GM21381 (cell line): ENCODE results near the gene ARMC2.
"Not testable (repeated sequence)": the region's sequence is repeated elsewhere in the genome, so short reads cannot be mapped to it uniquely, and the experiment has no call there.

ENCODE experiments used
- ATAC-seq: cut with Tn5 transposase; IDR thresholded peaks from one replicate; pipeline ENCODE4 v1.9.1; 2021; ENCODE audit warnings: mild to moderate bottlenecking, moderate library complexity; ENCODE audit not compliant: unreplicated experiment

Gene ARMC2

GRCh38 chr6:108904741-108905140 lies 56.5 kb downstream of the ARMC2 start:
- ATAC-seq, result peak; percentile 99

DNA sequence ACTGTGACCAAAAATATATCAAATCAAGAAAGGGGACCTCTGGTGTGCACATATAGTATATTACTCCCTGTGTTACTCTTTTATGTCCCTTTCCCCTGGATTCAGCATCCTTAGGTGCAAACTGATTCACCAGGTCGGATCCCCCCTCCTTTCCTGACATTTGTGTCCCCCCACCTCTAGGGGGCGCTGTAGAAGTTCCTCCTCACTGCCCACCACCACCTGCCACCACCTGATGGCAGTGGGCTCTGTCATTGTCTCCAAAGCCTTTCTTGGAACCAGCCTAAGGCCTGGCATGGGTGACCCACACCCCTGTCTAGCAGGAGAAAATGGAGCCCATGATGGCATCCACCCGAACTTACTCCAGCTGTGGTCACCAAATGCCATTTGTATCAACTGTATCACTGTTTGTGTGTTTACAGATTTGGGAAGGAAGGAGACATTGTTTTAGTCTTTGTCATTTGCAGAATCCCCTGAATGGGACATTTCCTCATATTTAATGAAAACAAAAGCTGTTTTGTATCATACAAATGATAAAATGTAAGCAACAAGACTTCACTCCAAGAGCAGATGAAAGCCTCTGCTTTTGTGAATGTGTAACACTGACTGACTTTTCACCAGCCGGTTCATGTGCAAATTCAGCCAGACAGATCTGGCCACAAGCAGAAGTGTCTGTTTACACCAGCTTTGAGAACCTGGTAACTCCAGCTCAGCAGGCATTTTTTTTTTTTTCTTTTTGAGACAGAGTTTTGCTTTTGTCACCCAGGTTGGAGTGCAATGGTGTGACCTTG lies 66.2 kb downstream of the ARMC2 start:
- no peak for ATAC-seq

GRCh38 chr6:108915258-108915657 lies 67.0 kb downstream of the ARMC2 start:
- ATAC-seq, result no peak

- ATAC-seq, result no peak
These were observed 67.9 kb downstream of the ARMC2 start for GRCh38 chr6:108916026-108916686.

DNA sequence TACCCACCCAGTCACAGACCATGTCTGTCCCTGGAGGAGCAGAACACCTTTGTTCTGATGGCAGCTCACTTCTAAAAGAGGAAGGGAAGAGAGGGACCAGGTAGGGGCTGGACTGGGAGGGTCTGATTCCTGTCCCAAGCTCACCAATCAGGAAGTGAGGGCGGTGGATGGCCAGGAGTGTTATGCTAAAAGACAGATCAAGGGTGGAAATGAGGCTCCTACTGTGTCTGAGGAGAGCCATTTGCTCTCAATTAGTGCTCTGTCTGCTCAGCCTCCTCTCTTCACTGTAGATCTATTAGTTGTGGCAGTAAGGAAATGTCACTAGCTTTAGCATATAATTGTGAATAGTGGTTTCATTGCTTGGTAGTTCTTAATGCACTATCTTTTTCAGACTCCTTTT lies 72.5 kb downstream of the ARMC2 start:
- ATAC-seq, result no peak

DNA sequence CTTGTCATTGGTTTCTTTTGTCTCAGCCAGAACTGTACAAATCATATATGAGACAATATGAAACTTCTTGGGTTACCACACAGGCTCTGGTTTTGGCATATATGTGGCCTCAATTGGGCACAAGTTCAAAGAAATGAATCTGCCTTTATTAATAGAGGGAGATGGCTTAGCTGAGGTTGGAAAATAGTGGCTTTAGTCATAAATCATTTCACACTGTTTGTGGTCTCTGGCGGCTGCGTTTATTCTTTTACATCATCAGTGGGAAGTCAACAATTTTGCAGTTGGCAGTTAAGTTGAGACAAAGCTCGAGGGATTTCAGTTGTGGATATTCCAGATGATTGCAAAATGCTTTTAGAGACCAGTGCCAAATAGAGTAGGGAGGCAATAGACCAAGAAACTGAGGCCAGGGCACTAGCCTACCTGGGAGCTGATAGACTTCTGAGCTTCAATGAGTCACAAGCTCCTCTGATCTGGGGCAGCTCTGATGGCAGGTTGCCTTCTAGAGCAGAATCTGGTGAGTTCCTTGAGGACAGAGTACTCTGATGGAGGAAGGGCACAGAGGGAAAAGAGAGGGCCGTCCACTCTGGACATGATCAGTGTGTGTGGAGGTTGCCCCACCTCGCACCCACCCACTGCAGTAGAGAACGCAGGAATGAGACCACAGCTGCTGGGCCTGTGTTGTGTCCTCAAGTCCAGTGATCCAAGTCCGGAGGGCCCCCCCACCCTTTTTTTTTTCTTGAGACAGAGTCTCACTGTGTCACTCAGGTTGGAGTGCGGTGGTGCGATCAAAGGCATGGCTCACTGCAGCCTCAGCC lies 73.5 kb downstream of the ARMC2 start:
- ATAC-seq, result no peak

- no peak for ATAC-seq
These were observed 74.3 kb downstream of the ARMC2 start for GRCh38 chr6:108922499-108922898.

DNA sequence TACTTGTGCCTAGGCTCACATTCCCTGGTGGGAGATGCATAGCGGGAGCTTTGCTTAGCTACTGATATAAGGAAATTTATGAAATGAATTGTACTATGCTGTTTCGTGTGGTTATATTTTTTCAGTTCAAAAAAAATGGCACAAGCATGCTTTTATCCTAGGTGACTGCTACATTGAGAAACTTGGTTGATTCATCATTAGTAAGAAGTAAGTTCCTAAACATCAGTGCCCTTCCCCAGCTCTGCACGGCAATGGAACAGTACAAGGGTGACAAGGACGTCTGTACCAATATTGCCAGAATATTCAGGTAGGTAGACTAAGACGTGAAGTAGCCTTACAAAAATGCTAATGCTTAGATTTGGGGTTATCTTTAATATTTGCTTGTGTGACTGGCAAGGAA lies 79.7 kb downstream of the ARMC2 start:
- ATAC-seq, result no peak

GRCh38 chr6:108928650-108929049 lies 80.4 kb downstream of the ARMC2 start:
- no peak for ATAC-seq

GRCh38 chr6:108931090-108931489 lies 82.9 kb downstream of the ARMC2 start:
- not testable (repeated sequence) for ATAC-seq

- no peak for ATAC-seq
These were observed 88.9 kb downstream of the ARMC2 start for GRCh38 chr6:108937170-108937569.

- ATAC-seq, result no peak
These were observed 92.5 kb downstream of the ARMC2 start for GRCh38 chr6:108940741-108941140.

DNA sequence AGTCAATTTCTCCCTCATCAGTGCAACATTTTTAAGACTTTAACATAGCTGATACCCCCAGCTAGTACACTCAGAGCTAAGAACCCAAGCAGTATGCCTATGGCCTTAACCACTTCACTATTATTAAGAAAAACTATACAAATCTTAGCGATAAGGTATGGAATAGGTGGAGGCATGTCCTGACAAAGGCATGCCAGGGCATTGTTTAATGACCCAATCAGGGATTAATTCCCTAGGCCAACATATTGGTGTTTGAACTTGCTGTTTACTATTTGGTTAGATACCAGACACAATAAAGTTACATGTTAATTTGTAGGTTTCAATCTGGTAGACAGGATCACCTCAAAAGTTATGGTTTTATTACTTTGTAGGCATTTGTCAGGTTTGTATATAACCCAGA lies 93.1 kb downstream of the ARMC2 start:
- no peak for ATAC-seq

GRCh38 chr6:108941859-108942258 lies 93.6 kb downstream of the ARMC2 start:
- ATAC-seq, result no peak

DNA sequence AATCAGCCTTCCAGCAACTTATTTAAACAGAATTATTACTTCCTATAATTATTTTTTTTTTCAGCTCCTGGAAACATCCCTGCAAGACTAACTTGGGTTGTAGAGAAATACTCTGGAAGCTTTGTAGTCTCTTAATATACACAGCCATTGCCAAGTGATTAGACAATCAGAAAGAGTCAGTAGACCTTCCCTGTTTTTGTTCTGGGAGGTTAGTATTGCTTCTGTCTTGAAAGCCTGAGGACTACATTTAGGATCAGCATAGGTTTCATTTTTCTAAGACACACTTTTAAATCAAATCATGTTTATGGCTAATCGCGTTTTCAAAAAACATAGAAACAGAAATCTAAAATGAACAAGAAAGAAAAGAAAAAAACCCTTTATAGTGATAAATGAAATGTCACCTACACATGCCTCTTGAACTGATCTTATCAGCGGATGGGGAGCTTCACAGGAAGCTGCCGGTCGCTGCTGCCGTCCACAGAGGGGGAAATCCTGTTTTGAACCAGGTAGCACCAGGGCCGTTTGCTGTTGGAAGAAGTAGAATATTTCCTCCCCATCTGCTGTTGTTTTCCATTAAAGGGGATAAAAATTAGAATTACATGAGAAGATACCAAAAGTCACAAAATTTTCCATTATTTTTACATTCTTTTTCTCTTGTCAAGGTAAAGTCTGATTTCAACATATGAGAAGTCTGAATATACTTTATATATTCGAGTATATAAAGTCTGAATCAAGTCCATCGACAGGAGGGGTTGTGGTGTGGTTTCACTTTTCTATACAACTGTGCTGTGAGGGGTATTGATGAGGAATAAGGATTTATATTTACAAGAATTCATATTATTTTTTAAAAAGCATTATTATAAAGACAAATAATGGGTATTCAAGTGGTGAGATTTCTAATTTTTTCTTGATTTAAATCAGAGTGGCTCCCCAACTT lies 94.6 kb downstream of the ARMC2 start:
- no peak for ATAC-seq

- no peak for ATAC-seq
These were observed 95.8 kb downstream of the ARMC2 start for GRCh38 chr6:108944071-108944470.

GRCh38 chr6:108944707-108945680 lies 96.8 kb downstream of the ARMC2 start:
- no peak for ATAC-seq

GRCh38 chr6:108945681-108946159 lies 97.5 kb downstream of the ARMC2 start:
- no peak for ATAC-seq

DNA sequence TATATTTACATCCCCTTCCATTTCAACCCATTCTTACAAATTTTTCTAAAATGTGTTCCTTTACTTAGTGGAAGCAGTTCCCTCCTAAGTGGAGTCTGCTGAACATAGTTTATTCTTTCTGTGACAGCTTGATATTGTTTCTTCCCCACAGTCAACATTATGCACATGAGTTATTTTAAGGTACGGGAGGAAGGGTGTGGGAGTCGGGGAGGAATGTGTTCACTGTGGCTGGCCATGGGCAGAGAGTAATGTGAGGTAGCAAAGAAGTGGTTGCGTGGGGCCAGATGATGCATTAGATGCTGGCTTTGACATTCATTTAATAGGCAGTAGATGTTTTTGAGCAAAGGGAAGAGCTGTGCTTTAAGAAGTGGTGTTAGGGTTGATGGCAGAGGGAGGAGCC lies 98.5 kb downstream of the ARMC2 start:
- ATAC-seq, result no peak
